Spleen (tissue), 11 donors: ENCODE results near the gene PRKCD. TPM values are rescaled to one million over a fixed set of nuclear protein-coding genes. Genes with fewer than 3 reads are reported as not detected.
A peak's percentile ranks its signal among the peaks of the same experiment; 100 is the strongest.

Experiments used
- DNase-seq: peaks from one replicate; pipeline ENCODE4 v3.0.0-alpha.2; 2020
- H3K27ac ChIP-seq, 8 donors: fragments of 200-600 bp; sonication (generic) in 7 of 8; 1 replicate in 4 of 8; 2 replicates in 4 of 8; pipeline versions ENCODE4 v1.5.0 to v1.8.0; 2016 to 2021; ENCODE audit warnings: inconsistent platforms in 4 of 8, mild to moderate bottlenecking in 4 of 8, moderate library complexity in 1 of 8
- H3K27me3 ChIP-seq, 7 donors: fragments of 200-600 bp; sonication (generic) in 6 of 7; replicated peaks in 1 of 7; 1 replicate in 4 of 7; 2 replicates in 3 of 7; pipeline versions ENCODE4 v1.5.0 to v1.8.0; 2016 to 2021; ENCODE audit warnings: inconsistent platforms in 3 of 7, mild to moderate bottlenecking in 1 of 7
- H3K36me3 ChIP-seq, 6 donors: fragments of 200-600 bp; sonication (generic) in 5 of 6; 1 replicate in 4 of 6; 2 replicates in 2 of 6; pipeline versions ENCODE4 v1.5.0 to v1.8.0; 2016 to 2021; ENCODE audit warnings: inconsistent platforms in 2 of 6
- H3K4me1 ChIP-seq, 6 donors: fragments of 200-600 bp; sonication (generic) in 5 of 6; 1 replicate in 3 of 6; 2 replicates in 3 of 6; pipeline versions ENCODE4 v1.5.0 to v1.8.0; 2016 to 2021; ENCODE audit warnings: inconsistent platforms in 3 of 6
- H3K4me3 ChIP-seq, 8 donors: fragments of 200-600 bp; sonication (generic) in 7 of 8; 1 replicate in 4 of 8; 2 replicates in 4 of 8; pipeline versions ENCODE4 v1.5.0 to v1.8.0; 2016 to 2021; ENCODE audit warnings: inconsistent platforms in 4 of 8, mild to moderate bottlenecking in 4 of 8, moderate library complexity in 2 of 8
- H3K9me3 ChIP-seq, 8 donors: fragments of 200-600 bp; sonication (generic) in 7 of 8; 1 replicate in 4 of 8; 2 replicates in 4 of 8; pipeline versions ENCODE4 v1.5.0 to v1.8.0; 2016 to 2021; ENCODE audit warnings: inconsistent platforms in 4 of 8
- CTCF ChIP-seq, 11 experiments: fragments of 200-600 bp in 7 of 11; fragments of 450-650 bp in 4 of 11; sonication (generic) in 4 of 11; IDR thresholded peaks in 8 of 11; conservative IDR thresholded peaks in 3 of 11; 1 replicate in 7 of 11; 2 replicates in 4 of 11; pipeline versions ENCODE4 v1.4.0 to v1.8.0; 2016 to 2021; ENCODE audit warnings: antibody characterized with exemption in 11 of 11, inconsistent platforms in 4 of 11, mild to moderate bottlenecking in 1 of 11
- POLR2A ChIP-seq, 3 donors: fragments of 450-650 bp; IDR thresholded peaks; one replicate each; pipeline ENCODE4 v1.5.1; 2017; ENCODE audit warnings: antibody characterized with exemption in 3 of 3, mild to moderate bottlenecking in 1 of 3
- POLR2AphosphoS5 ChIP-seq, 3 donors: sonication (generic); formaldehyde crosslinking; IDR thresholded peaks; one replicate each; pipeline ENCODE4 v1.5.1; 2017; ENCODE audit warnings: antibody characterized with exemption in 3 of 3
- WGBS, 5 donors: extraction: QIAGEN DNeasy Blood & Tissue Kit in 3 of 5; methylation state at CpG; one replicate each; pipeline versions ENCODE4 v1.1.5 to v1.1.7; 2013 to 2018; 5-methylcytosine and 5-hydroxymethylcytosine counted together
- intact Hi-C: fragments of 100-400 bp; cut with DNase I; formaldehyde crosslinking; loops from one replicate; pipeline ENCODE4 v1.15.0; 2023; ENCODE audit warnings: low total_unique reads
- polyA plus RNA-seq, 3 donors: library from polyadenylated mRNA; stranded (reverse); fragments of 200-250 nt; gene quantifications; one replicate each; pipeline ENCODE4 v1.2.1, GENCODE V29; 2013
- total RNA-seq, 7 donors: library from RNA; depleted of rRNA in 3 of 7; stranded (reverse); fragments of >200 nt in 3 of 7; fragmentation: NEBNext Ultra II Directional in 4 of 7; extraction: Animal tissue kit (Norgen Biotek cat#: 25700) in 4 of 7; gene quantifications; one replicate each; pipeline versions ENCODE4 v1.1.0 to v1.2.1, GENCODE V29; 2016 to 2021
- donor health status: healthy with polysubstance abuse.
- donor health status: DM: no; HTN: no; CAD: no; lungs with moderate emphysema.
- donor health status: DM: no; HTN: no; CAD: no.
- donor health status: Bipolar disorder and iron deficiency.
- donor health status: healthy.
- donor health status: DM: no; HTN: no; CAD: no.
- donor health status: DM: yes; HTN: yes; CAD: no.

The PRKCD gene
- total and polyA plus RNA-seq, 10 donors, result 22.2 to 100 (median 48.5) TPM

- Histone ChIP-seq H3K9me3 (no peaks in the 10 kb centered on the region), H3K4me1 (peaks cover 44 to 94% (median 88%) of the 10 kb centered on the region in 6 donors), H3K4me3 (peak overlapping the region in 1 of 8 donors; percentile 56), H3K27me3 (no peaks in the 10 kb centered on the region), H3K27ac (peak overlapping the region in 5 of 8 donors; percentile 27 to 98 (median 93)), H3K36me3 (peaks cover 0 to 32% (median 0%) of the 10 kb centered on the region in 6 donors)
- no peak for DNase-seq
- no peak for TF ChIP-seq POLR2AphosphoS5 (IDR thresholded peaks at IDR 0.05)
- no peak for TF ChIP-seq POLR2A (IDR thresholded peaks at IDR 0.05)
- no peak for TF ChIP-seq CTCF (IDR thresholded peaks at IDR 0.05 in 8 of 11, conservative IDR thresholded peaks at IDR 0.05 in 3 of 11)
- WGBS, 5 donors, result 60 to 84% (median 64%) methylated on average over 8 to 9 of the region's 9 CpGs
- intact Hi-C loops, result no loop called here
Measured at GRCh38 chr3:53164911-53165310, 3.9 kb downstream of the PRKCD start.

GRCh38 chr3:53166206-53166605 lies 5.2 kb downstream of the PRKCD start:
- 60 to 89% (median 69%) methylated on average over 3 to 4 of the region's 4 CpGs for WGBS, 5 donors
- intact Hi-C loops, result no loop called here
- Histone ChIP-seq H3K4me3 (peak overlapping the region in 2 of 8 donors; percentile 18 to 56), H3K4me1 (peaks cover 49 to 96% (median 92%) of the 10 kb centered on the region in 6 donors), H3K27ac (peak overlapping the region in 7 of 8 donors; percentile 59 to 98 (median 77)), H3K36me3 (peaks cover 0 to 35% (median 0%) of the 10 kb centered on the region in 6 donors), H3K9me3 (no peaks in the 10 kb centered on the region), H3K27me3 (no peaks in the 10 kb centered on the region)
- no peak for DNase-seq
- TF ChIP-seq POLR2A (IDR thresholded peaks at IDR 0.05) (no peak), POLR2AphosphoS5 (IDR thresholded peaks at IDR 0.05) (no peak), CTCF (IDR thresholded peaks at IDR 0.05 in 8 of 11, conservative IDR thresholded peaks at IDR 0.05 in 3 of 11) (no peak)

- WGBS, 5 donors, result 16 to 69% (median 30%) methylated on average over 2 to 9 of the region's 9 CpGs
- H3K36me3 ChIP-seq, result peaks cover 0 to 37% (median 0%) of the 10 kb centered on the region in 6 donors
- H3K9me3 ChIP-seq, result no peaks in the 10 kb centered on the region
- intact Hi-C loops, result no loop called here
- peak; percentile 93 for DNase-seq
- peak overlapping the region; percentile 59 to 98 (median 77) for H3K27ac ChIP-seq
- TF ChIP-seq POLR2AphosphoS5 (IDR thresholded peaks at IDR 0.05) (peak; percentile 72 to 74 (median 74)), CTCF (IDR thresholded peaks at IDR 0.05 in 8 of 11, conservative IDR thresholded peaks at IDR 0.05 in 3 of 11) (no peak)
- H3K27me3 ChIP-seq, result no peaks in the 10 kb centered on the region
- peak overlapping the region in 5 of 8 donors; percentile 1 to 56 (median 16) for H3K4me3 ChIP-seq
- H3K4me1 ChIP-seq, result peaks cover 54 to 100% (median 98%) of the 10 kb centered on the region in 6 donors
Measured at GRCh38 chr3:53166781-53167291, 5.8 kb downstream of the PRKCD start.

- WGBS, 5 donors, result 52 to 63% (median 61%) methylated on average over 7 of the region's 7 CpGs
- no peaks in the 10 kb centered on the region for H3K27me3 ChIP-seq
- peak overlapping the region; percentile 19 to 98 (median 77) for H3K27ac ChIP-seq
- DNase-seq, result no peak
- intact Hi-C loops, result no loop called here
- no peaks in the 10 kb centered on the region for H3K9me3 ChIP-seq
- H3K4me1 ChIP-seq, result peaks cover 60 to 100% (median 99%) of the 10 kb centered on the region in 6 donors
- peak overlapping the region in 5 of 8 donors; percentile 1 to 56 (median 18) for H3K4me3 ChIP-seq
- H3K36me3 ChIP-seq, result peaks cover 0 to 42% (median 0%) of the 10 kb centered on the region in 6 donors
- TF ChIP-seq POLR2A (IDR thresholded peaks at IDR 0.05) (no peak), CTCF (IDR thresholded peaks at IDR 0.05 in 8 of 11, conservative IDR thresholded peaks at IDR 0.05 in 3 of 11) (no peak), POLR2AphosphoS5 (IDR thresholded peaks at IDR 0.05) (no peak)
Measured at GRCh38 chr3:53167418-53168174, 6.6 kb downstream of the PRKCD start.
